HEK293T (cell line): Measurements from ENCODE around the gene PDIA4.

Source experiments
- CTCF ChIA-PET: fragments of 350-600 bp; formaldehyde crosslinking; extraction: SDS; loops from one replicate; lab custom pipeline; 2021; ENCODE audit warnings: antibody characterized with exemption, inconsistent platforms; lab: Yijun Ruan, JAX
- POLR2A ChIA-PET: fragments of 350-600 bp; formaldehyde crosslinking; extraction: SDS; loops from one replicate; lab custom pipeline; 2020; ENCODE audit warnings: antibody characterized with exemption, inconsistent platforms; lab: Yijun Ruan, JAX
- DNase-seq: peaks from one replicate; pipeline ENCODE4 v3.0.0; 2012; ENCODE audit warnings: mixed read lengths; ENCODE audit errors: extremely low spot score
- ARNT ChIP-seq: fragments of 450-650 bp; IDR thresholded peaks from 2 replicates; pipeline ENCODE4 v1.6.1; 2017; ENCODE audit warnings: mild to moderate bottlenecking
- BHLHE40 ChIP-seq: fragments of 450-650 bp; IDR thresholded peaks from 2 replicates; pipeline ENCODE4 v1.6.1; 2016; ENCODE audit warnings: mild to moderate bottlenecking, moderate library complexity, borderline replicate concordance
- CTBP1 ChIP-seq: fragments of 450-650 bp; IDR thresholded peaks from 2 replicates; pipeline ENCODE4 v1.6.1; 2016; ENCODE audit warnings: borderline replicate concordance
- ELF4 ChIP-seq: fragments of 450-650 bp; IDR thresholded peaks from 2 replicates; pipeline ENCODE4 v1.6.1; 2017; ENCODE audit warnings: antibody characterized with exemption
- FOXA1 ChIP-seq: fragments of 450-650 bp; IDR thresholded peaks from 2 replicates; pipeline ENCODE4 v1.6.1; 2016; ENCODE audit warnings: mild to moderate bottlenecking
- FOXK2 ChIP-seq: fragments of 450-650 bp; IDR thresholded peaks from 2 replicates; pipeline ENCODE4 v1.6.1; 2016; ENCODE audit warnings: mild to moderate bottlenecking
- FOXM1 ChIP-seq: fragments of 450-650 bp; IDR thresholded peaks from 2 replicates; pipeline ENCODE4 v1.6.1; 2017; ENCODE audit warnings: mild to moderate bottlenecking, borderline replicate concordance
- HDGF ChIP-seq: fragments of 450-650 bp; IDR thresholded peaks from 2 replicates; pipeline ENCODE4 v1.6.1; 2017; ENCODE audit warnings: antibody characterized with exemption, borderline replicate concordance
- L3MBTL2 ChIP-seq: fragments of 450-650 bp; conservative IDR thresholded peaks from 2 replicates; pipeline ENCODE4 v1.6.1; 2016; ENCODE audit warnings: mild to moderate bottlenecking
- LEF1 ChIP-seq: fragments of 450-650 bp; IDR thresholded peaks from 2 replicates; pipeline ENCODE4 v1.6.1; 2017; ENCODE audit warnings: mild to moderate bottlenecking, borderline replicate concordance
- NFRKB ChIP-seq: fragments of 450-650 bp; IDR thresholded peaks from 2 replicates; pipeline ENCODE4 v1.6.1; 2016; ENCODE audit warnings: mild to moderate bottlenecking, moderate library complexity
- SP1 ChIP-seq: fragments of 450-650 bp; IDR thresholded peaks from 2 replicates; pipeline ENCODE4 v1.6.1; 2017
- SUZ12 ChIP-seq: fragments of 450-650 bp; IDR thresholded peaks from 2 replicates; pipeline ENCODE4 v1.6.1; 2016; ENCODE audit warnings: mild to moderate bottlenecking
- TARDBP ChIP-seq: fragments of 450-650 bp; IDR thresholded peaks from 2 replicates; pipeline ENCODE4 v1.6.1; 2016
- ZNF384 ChIP-seq: fragments of 450-650 bp; IDR thresholded peaks from 2 replicates; pipeline ENCODE4 v1.6.1; 2016
- TF ChIP-seq, protein P1 (sequence below): fragments of 450-650 bp; IDR thresholded peaks from 2 replicates; pipeline ENCODE4 v1.6.1; 2016

The PDIA4 gene

DNA sequence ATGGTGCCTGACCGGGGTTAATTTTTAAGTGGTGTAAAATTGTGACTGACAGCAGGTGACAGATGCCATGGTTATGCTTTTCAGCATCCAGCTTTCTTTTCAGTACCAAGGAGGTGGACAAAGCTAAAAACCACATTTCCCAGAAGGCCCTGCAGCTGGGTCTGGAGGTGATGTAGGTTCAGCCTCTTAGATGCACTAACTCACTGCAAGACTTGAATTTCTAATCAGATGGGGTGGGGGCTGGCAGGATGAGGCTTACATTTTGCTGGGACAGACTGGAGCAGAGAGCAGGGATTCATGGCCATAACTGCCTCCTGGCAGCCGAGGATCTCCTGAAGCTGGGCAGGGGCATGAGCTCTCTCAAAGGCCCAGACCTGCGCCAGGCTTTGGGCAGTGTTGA lies 52.4 kb downstream of the PDIA4 start:
- DNase-seq = no peak
- POLR2A ChIA-PET = no interaction called here
- TF ChIP-seq, protein P1, sequence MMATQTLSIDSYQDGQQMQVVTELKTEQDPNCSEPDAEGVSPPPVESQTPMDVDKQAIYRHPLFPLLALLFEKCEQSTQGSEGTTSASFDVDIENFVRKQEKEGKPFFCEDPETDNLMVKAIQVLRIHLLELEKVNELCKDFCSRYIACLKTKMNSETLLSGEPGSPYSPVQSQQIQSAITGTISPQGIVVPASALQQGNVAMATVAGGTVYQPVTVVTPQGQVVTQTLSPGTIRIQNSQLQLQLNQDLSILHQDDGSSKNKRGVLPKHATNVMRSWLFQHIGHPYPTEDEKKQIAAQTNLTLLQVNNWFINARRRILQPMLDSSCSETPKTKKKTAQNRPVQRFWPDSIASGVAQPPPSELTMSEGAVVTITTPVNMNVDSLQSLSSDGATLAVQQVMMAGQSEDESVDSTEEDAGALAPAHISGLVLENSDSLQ = peak; percentile 29; the same call in 1 of the 2 replicates
- no peak for TF ChIP-seq LEF1
- CTCF ChIA-PET = interaction anchor here (0.6 to 1.0 kb wide), 2 partner anchors 9 to 432 kb away, joined by 3 to 6 read pairs; no protein-coding TSS in a partner anchor

DNA sequence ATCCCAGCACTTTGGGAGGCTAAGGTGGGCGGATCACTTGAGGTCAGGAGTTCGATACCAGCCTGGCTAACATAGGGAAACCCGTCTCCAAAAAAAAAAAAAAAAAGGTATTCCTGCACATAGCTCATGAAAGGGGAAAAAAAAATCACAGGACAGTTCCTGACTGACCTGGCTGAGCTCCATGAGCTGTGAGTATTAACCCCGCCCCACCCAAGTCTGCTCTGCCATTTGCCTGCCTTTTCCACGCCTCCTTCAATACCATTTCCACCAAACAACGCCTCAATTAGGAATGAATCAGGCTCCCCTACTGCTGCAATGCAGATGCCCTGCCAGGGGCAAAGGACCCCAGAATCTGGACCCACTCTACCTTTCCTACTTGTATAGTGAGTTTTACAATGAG lies 55.0 kb downstream of the PDIA4 start:
- CTCF ChIA-PET = no interaction called here
- TF ChIP-seq FOXA1 (no peak), ARNT (no peak), ZNF384 (0 out of 2 replicates have a peak, but pooled peaks have one; percentile 15)
- TF ChIP-seq, protein P1 = no peak
- DNase-seq = no peak
- POLR2A ChIA-PET = no interaction called here

DNA sequence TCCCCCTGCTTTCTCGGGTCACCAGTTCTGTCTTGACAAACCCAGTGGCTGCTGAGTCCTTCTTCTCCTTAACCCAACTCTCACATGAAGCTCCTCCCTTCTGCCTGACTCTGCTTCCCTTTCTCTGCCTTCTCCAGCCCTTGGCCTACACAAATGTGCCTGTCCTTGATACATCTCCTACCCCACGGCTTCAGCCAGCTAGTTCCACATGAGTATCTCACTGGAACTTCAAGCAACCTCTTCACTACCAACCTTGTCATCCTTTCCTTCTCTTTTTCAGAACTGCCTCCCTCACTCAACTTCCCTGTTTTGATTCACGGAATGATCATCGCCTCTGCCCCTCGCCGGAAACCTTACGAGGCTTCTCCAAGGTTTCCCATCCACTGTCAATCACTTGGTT lies 55.9 kb downstream of the PDIA4 start:
- no peak for DNase-seq
- ChIA-PET POLR2A (no interaction called here), CTCF (no interaction called here)
- TF ChIP-seq SUZ12 = no peak
- no peak for TF ChIP-seq FOXM1
- TF ChIP-seq BHLHE40 = no peak
- no peak for TF ChIP-seq FOXA1
- TF ChIP-seq NFRKB = no peak
- TF ChIP-seq LEF1 = no peak
- TF ChIP-seq ELF4 = no peak
- TF ChIP-seq L3MBTL2 = no peak
- TF ChIP-seq FOXK2 = no peak
- TF ChIP-seq SP1 = no peak
- TF ChIP-seq TARDBP = no peak

DNA sequence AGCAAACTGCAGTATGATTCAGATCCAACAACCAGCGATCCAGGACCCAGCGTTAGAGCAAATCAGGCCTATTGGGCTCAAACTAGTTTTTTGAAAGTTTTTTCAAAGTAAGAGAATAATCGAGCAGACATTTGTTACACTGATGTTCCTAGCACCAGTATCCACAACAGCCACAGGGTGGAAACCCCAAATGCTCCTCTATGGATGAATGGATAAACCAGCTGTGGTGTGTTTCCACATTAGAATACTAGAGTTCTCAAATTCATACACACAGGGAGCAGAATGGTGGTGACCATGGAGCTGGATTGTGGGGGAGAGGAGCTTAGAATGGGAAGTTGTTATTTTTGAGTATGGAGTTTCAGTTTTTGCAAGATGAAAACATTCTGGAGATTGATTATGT lies 60.7 kb downstream of the PDIA4 start:
- TF ChIP-seq FOXA1 (no peak), ARNT (no peak), FOXM1 (no peak), SUZ12 (no peak), ZNF384 (no peak), L3MBTL2 (no peak), TARDBP (no peak), FOXK2 (no peak), NFRKB (no peak), LEF1 (no peak), SP1 (no peak)
- POLR2A ChIA-PET = no interaction called here
- CTCF ChIA-PET = interaction anchor here (0.6 to 2.1 kb wide), 8 partner anchors 8 to 758 kb away, joined by 3 to 7 read pairs (median 4); no protein-coding TSS in a partner anchor
- no peak for DNase-seq

DNA sequence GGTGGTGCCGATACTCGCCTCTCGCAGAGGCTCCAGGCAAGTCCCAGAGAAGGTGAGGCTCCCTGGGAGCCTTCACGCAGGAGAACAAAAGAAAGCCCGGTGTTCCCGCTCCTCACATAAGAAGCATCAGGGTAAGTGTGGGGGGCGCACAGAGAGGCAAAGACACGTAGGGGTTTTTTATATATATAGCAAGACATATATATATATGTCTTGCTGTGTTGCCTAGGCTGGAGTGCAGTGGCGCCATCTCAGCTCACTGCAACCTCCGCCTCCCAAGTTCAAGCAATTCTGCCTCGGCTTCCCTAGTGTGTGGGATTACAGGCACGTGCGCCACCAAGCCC lies 61.3 kb downstream of the PDIA4 start:
- ChIA-PET POLR2A (no interaction called here), CTCF (interaction anchor here (0.6 to 2.1 kb wide), 8 partner anchors 9 to 758 kb away, joined by 3 to 7 read pairs (median 4); no protein-coding TSS in a partner anchor)
- TF ChIP-seq HDGF (no peak), ZNF384 (no peak), ARNT (no peak), FOXA1 (no peak), SUZ12 (no peak), FOXK2 (no peak), SP1 (no peak), CTBP1 (no peak), TARDBP (no peak), L3MBTL2 (no peak), ELF4 (no peak), BHLHE40 (no peak), FOXM1 (no peak)
- TF ChIP-seq, protein P1 = no peak
- no peak for DNase-seq

DNA sequence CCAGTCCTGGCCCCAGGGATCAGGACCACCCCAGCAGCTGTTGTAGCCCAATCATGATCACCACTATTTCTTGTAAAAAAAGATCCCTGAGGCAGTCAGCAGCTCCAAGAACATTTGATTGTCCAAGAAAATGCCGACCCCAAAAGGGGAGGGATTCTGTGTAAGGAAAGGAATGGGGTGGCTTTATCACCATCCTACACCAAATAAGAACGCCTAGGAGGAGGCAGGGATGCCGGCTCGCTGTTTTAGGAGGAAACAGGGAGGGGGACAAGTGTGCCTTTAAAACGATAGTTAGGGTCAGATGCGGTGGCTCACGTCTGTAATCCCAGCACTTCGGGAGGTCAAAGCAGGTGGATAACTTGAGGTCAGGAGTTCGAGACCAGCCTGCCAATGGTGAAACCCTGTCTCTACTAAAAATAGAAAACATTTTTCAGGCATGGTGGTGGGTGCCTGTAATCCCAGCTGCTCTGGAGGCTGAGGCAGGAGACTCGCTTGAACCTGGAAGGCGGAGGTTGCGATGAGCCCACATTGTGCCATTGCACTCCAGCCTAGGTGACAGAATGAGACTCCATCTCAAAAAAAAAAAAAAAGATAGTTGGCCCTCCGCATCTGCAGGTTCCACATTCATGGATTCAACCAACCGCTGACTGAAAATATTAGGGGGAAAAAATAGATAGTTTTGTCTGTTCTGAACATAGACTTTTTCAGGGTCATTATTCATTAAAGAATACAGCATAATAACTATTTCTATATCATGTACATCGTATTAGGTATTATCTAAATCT lies 63.6 kb downstream of the PDIA4 start:
- POLR2A ChIA-PET = interaction anchor here (1.6 kb wide), 1 partner anchor 23 kb away, joined by 6 read pairs; no protein-coding TSS in a partner anchor
- CTCF ChIA-PET = interaction anchor here (0.7 to 1.7 kb wide), 3 partner anchors 41 to 389 kb away, joined by 5 read pairs; no protein-coding TSS in a partner anchor
- DNase-seq = no peak
- TF ChIP-seq ELF4 = no peak
- no peak for TF ChIP-seq TARDBP
- TF ChIP-seq FOXK2 = no peak
- TF ChIP-seq ZNF384 = no peak
- no peak for TF ChIP-seq FOXA1
- TF ChIP-seq L3MBTL2 = no peak
- TF ChIP-seq, protein P1 = no peak
- no peak for TF ChIP-seq ARNT
- no peak for TF ChIP-seq SP1
- TF ChIP-seq HDGF = no peak
- no peak for TF ChIP-seq BHLHE40
- TF ChIP-seq CTBP1 = no peak
- no peak for TF ChIP-seq LEF1
